ENCODE results near the gene RNGTT. TPM values are rescaled to one million over a fixed set of nuclear protein-coding genes. Genes with fewer than 3 reads are reported as not detected.

The RNGTT gene
- total and polyA plus RNA-seq, 8 donors: 1.8 to 31.6 (median 5.8) TPM

DNA sequence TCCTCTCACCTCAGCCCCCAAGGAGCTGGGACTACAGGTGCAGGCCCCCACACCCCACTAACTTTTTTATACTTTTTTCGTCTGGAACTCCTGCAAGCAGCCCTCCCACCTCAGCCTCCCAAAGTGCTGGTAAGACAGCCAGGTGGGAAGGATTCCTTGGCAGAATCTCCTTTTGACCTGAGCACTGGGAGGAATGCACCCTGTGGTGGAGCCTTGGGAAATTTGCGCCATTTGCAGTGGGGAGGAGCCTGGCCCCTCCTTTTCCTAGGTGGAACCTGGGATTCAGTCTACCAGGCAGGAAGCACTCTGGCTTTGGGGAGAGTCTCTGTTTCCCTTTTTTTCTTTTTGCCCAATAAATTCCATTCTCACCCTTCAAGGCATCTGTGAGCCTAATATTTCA, 2.3 kb upstream of the RNGTT start:
- 89 to 98% (median 92%) methylated on average over 2 of the region's 2 CpGs for WGBS, 5 donors

DNA sequence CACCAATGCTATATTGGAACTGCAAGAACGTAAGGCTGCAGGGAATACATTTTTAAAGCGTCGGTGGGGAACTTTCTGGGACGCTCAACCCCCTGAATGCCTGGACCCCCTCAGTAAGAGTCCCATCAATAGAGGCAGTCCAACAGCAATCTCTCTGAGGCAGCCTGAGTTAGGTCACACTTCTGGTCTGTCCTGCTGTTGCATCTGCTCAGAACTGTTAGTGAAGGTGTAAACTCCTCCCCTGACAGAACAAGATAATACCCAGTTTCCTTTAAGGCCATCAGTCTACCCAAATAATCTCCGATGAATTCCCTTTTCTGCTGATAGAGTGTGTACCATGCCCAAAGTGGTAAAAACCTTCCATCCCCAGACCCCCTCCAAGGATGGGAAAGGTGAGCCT, 1.1 kb upstream of the RNGTT start:
- intact Hi-C loops (cut with DNase I; ENCODE audit: low total_unique reads): no loop called here
- WGBS, 5 donors: 58 to 73% (median 66%) methylated on average over 5 of the region's 5 CpGs
- H3K27ac ChIP-seq: peak overlapping the region in 1 of 5 donors; percentile 86
- TF ChIP-seq, protein P1, sequence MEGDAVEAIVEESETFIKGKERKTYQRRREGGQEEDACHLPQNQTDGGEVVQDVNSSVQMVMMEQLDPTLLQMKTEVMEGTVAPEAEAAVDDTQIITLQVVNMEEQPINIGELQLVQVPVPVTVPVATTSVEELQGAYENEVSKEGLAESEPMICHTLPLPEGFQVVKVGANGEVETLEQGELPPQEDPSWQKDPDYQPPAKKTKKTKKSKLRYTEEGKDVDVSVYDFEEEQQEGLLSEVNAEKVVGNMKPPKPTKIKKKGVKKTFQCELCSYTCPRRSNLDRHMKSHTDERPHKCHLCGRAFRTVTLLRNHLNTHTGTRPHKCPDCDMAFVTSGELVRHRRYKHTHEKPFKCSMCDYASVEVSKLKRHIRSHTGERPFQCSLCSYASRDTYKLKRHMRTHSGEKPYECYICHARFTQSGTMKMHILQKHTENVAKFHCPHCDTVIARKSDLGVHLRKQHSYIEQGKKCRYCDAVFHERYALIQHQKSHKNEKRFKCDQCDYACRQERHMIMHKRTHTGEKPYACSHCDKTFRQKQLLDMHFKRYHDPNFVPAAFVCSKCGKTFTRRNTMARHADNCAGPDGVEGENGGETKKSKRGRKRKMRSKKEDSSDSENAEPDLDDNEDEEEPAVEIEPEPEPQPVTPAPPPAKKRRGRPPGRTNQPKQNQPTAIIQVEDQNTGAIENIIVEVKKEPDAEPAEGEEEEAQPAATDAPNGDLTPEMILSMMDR (IDR thresholded peaks at IDR 0.05): no peak
- TF ChIP-seq EP300 (IDR thresholded peaks at IDR 0.05) (no peak), POLR2A (IDR thresholded peaks at IDR 0.05) (no peak), POLR2AphosphoS5 (IDR thresholded peaks at IDR 0.05) (no peak)
- H3K9me3 ChIP-seq: peaks cover 0 to 21% (median 4%) of the 10 kb centered on the region in 4 donors
- peaks cover 14 to 40% (median 22%) of the 10 kb centered on the region in 4 donors for H3K4me1 ChIP-seq
- no peaks in the 10 kb centered on the region for H3K36me3 ChIP-seq
- DNase-seq: no peak
- H3K4me3 ChIP-seq: peak overlapping the region; percentile 63 to 85 (median 80)
- H3K27me3 ChIP-seq: no peaks in the 10 kb centered on the region

More for the DNA sequence above, 2.3 kb upstream of the RNGTT start:
- no peak overlapping the region for H3K4me3 ChIP-seq
- DNase-seq: no peak
- no peaks in the 10 kb centered on the region for H3K27me3 ChIP-seq
- peaks cover 14 to 31% (median 22%) of the 10 kb centered on the region in 4 donors for H3K4me1 ChIP-seq
- peaks cover 0 to 22% (median 4%) of the 10 kb centered on the region in 4 donors for H3K9me3 ChIP-seq
- TF ChIP-seq POLR2A (IDR thresholded peaks at IDR 0.05) (no peak), EP300 (IDR thresholded peaks at IDR 0.05) (no peak), POLR2AphosphoS5 (IDR thresholded peaks at IDR 0.05) (no peak)
- TF ChIP-seq, protein P1 (IDR thresholded peaks at IDR 0.05): no peak
- no peaks in the 10 kb centered on the region for H3K36me3 ChIP-seq
- intact Hi-C loops (cut with DNase I; ENCODE audit: low total_unique reads): no loop called here
- no peak overlapping the region for H3K27ac ChIP-seq

DNA sequence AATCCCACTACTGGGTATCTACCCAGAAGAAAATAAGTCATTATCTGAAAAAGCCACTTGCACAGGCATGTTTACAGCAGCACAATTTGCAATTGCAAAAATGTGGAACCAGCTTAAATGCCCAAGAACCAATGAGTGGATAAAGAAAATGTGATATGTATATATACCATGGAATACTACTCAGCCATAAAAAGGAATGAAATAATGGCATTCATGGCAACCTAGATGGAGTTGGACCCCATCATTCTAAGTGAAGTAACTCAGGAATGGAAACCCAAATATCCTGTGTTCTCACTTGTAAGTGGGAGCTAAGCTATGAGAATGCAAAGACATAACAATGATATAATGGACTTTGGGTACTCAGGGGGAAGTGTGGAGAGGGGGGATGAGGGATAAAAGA, 4.6 kb downstream of the RNGTT start:
- no peak overlapping the region for H3K27ac ChIP-seq
- intact Hi-C loops (cut with DNase I; ENCODE audit: low total_unique reads): no loop called here
- no peak for DNase-seq
- peaks cover 0 to 14% (median 5%) of the 10 kb centered on the region in 4 donors for H3K9me3 ChIP-seq
- TF ChIP-seq EP300 (IDR thresholded peaks at IDR 0.05) (no peak), POLR2AphosphoS5 (IDR thresholded peaks at IDR 0.05) (no peak), POLR2A (IDR thresholded peaks at IDR 0.05) (no peak)
- TF ChIP-seq, protein P1 (IDR thresholded peaks at IDR 0.05): no peak
- no peaks in the 10 kb centered on the region for H3K27me3 ChIP-seq
- H3K4me3 ChIP-seq: no peak overlapping the region
- H3K36me3 ChIP-seq: no peaks in the 10 kb centered on the region
- peaks cover 11 to 28% (median 15%) of the 10 kb centered on the region in 4 donors for H3K4me1 ChIP-seq

DNA sequence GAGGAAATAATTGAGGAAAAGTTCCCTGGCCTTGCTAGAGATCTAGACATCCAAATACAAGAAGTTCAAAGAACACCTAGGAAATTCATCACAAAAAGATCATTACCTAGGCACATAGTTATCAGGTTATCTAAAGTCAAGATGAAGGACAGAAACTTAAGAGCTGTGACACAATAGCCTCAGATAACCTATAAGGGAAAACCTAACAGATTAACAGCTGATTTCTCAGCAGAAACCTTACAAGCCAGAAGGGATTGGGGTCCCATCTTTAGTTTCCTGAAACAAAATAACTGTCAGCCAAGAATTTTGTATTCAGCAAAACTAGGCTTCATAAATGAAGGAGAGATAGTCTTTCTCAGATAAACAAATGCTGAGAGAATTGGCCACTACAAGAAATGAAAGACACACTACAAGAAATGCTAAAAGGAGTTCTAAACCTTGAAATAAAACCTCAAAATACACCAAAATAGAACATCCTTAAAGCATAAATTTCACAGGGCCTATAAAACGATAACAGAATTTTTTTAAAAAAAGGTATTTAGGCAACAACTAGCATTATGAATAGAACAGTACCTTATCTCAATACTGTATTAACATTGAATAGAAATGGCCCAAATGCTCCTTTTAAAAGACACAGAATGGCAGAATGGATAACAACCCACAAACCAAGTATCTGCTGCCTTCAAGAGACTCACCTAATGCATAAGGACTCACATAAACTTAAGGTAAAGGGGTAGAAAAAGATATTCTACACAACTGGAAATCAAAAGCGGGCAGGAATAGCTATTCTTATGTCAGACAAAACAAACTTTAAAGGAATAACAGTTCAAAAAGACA, 9.7 kb downstream of the RNGTT start:
- H3K4me1 ChIP-seq: no peaks in the 10 kb centered on the region
- no peaks in the 10 kb centered on the region for H3K27me3 ChIP-seq
- H3K36me3 ChIP-seq: peaks cover 0 to 6% (median 0%) of the 10 kb centered on the region in 4 donors
- WGBS, 5 donors: 95 to 100% (median 99%) methylated on average over 2 of the region's 2 CpGs
- H3K27ac ChIP-seq: no peak overlapping the region
- TF ChIP-seq, protein P1 (IDR thresholded peaks at IDR 0.05): no peak
- no peak for TF ChIP-seq POLR2AphosphoS5 (IDR thresholded peaks at IDR 0.05)
- no peak for TF ChIP-seq POLR2A (IDR thresholded peaks at IDR 0.05)
- TF ChIP-seq EP300 (IDR thresholded peaks at IDR 0.05): no peak
- intact Hi-C loops (cut with DNase I; ENCODE audit: low total_unique reads): no loop called here
- no peak for DNase-seq
- H3K4me3 ChIP-seq: no peak overlapping the region
- H3K9me3 ChIP-seq: peaks cover 0 to 27% (median 12%) of the 10 kb centered on the region in 4 donors
